Duodenal mucosa (tissue), 2 donors: Measurements from ENCODE around the gene FOXJ3.

Source experiments
- H3K27ac ChIP-seq: one replicate; pipeline ENCODE4 v1.7.0; 2013; ENCODE audit warnings: low read depth, low read length
- H3K27me3 ChIP-seq, 2 donors: one replicate each; pipeline ENCODE4 v1.7.0; 2013; ENCODE audit warnings: low read length in 2 of 2, control low read depth in 1 of 2; ENCODE audit not compliant: insufficient read depth in 2 of 2, control insufficient read depth in 1 of 2
- H3K36me3 ChIP-seq, 2 donors: one replicate each; pipeline ENCODE4 v1.7.0; 2013; ENCODE audit warnings: low read length in 2 of 2, control low read depth in 1 of 2; ENCODE audit not compliant: insufficient read depth in 2 of 2, control insufficient read depth in 1 of 2
- H3K4me1 ChIP-seq, 2 donors: one replicate each; pipeline ENCODE4 v1.7.0; 2013; ENCODE audit warnings: low read length in 2 of 2, control low read depth in 1 of 2; ENCODE audit not compliant: insufficient read depth in 2 of 2, control insufficient read depth in 1 of 2
- H3K4me3 ChIP-seq, 2 donors: one replicate each; pipeline ENCODE4 v1.7.0; 2013; ENCODE audit warnings: low read length in 2 of 2, low read depth in 1 of 2
- H3K9ac ChIP-seq, 2 donors: one replicate each; pipeline ENCODE4 v1.7.0; 2013; ENCODE audit warnings: low read length in 2 of 2, low read depth in 1 of 2
- H3K9me3 ChIP-seq, 2 donors: one replicate each; pipeline ENCODE4 v1.7.0; 2013; ENCODE audit warnings: low read length in 2 of 2, control low read depth in 1 of 2; ENCODE audit not compliant: control insufficient read depth in 1 of 2

Gene FOXJ3

GRCh38 chr1:42313970-42314369 is 21.1 kb downstream of the FOXJ3 start:
- Histone ChIP-seq H3K4me1 (peaks cover 22 to 47% of the 10 kb centered on the region in 2 donors), H3K36me3 (peaks cover 3% of the 10 kb centered on the region in 2 donors), H3K9me3 (no peaks in the 10 kb centered on the region), H3K9ac (no peak overlapping the region), H3K4me3 (no peak overlapping the region), H3K27ac (no peak overlapping the region), H3K27me3 (no peaks in the 10 kb centered on the region)

- Histone ChIP-seq H3K4me1 (peaks cover 22 to 47% of the 10 kb centered on the region in 2 donors), H3K9ac (no peak overlapping the region), H3K27ac (no peak overlapping the region), H3K27me3 (no peaks in the 10 kb centered on the region), H3K9me3 (no peaks in the 10 kb centered on the region), H3K4me3 (no peak overlapping the region), H3K36me3 (peaks cover 4 to 8% of the 10 kb centered on the region in 2 donors)
Observed at GRCh38 chr1:42312576-42313212, 22.3 kb downstream of the FOXJ3 start.

- Histone ChIP-seq H3K9me3 (no peaks in the 10 kb centered on the region), H3K9ac (no peak overlapping the region), H3K27ac (no peak overlapping the region), H3K4me3 (no peak overlapping the region), H3K27me3 (no peaks in the 10 kb centered on the region), H3K4me1 (peaks cover 22 to 40% of the 10 kb centered on the region in 2 donors), H3K36me3 (peaks cover 4 to 8% of the 10 kb centered on the region in 2 donors)
Observed at GRCh38 chr1:42311897-42312296, 23.1 kb downstream of the FOXJ3 start.

GRCh38 chr1:42311138-42311537 is 23.9 kb downstream of the FOXJ3 start:
- no peaks in the 10 kb centered on the region for H3K27me3 ChIP-seq
- no peak overlapping the region for H3K9ac ChIP-seq
- no peaks in the 10 kb centered on the region for H3K9me3 ChIP-seq
- H3K27ac ChIP-seq = no peak overlapping the region
- peaks cover 22 to 35% of the 10 kb centered on the region in 2 donors for H3K4me1 ChIP-seq
- peaks cover 4 to 8% of the 10 kb centered on the region in 2 donors for H3K36me3 ChIP-seq
- H3K4me3 ChIP-seq = no peak overlapping the region

- Histone ChIP-seq H3K4me3 (no peak overlapping the region), H3K27ac (no peak overlapping the region), H3K9ac (no peak overlapping the region), H3K36me3 (peaks cover 8 to 13% of the 10 kb centered on the region in 2 donors), H3K4me1 (no peaks in the 10 kb centered on the region), H3K9me3 (peaks cover 0 to 2% of the 10 kb centered on the region in 2 donors), H3K27me3 (no peaks in the 10 kb centered on the region)
Observed at GRCh38 chr1:42306977-42307376, 28.1 kb downstream of the FOXJ3 start.

GRCh38 chr1:42305639-42306038 is 29.4 kb downstream of the FOXJ3 start:
- H3K27ac ChIP-seq = no peak overlapping the region
- no peaks in the 10 kb centered on the region for H3K4me1 ChIP-seq
- H3K9ac ChIP-seq = no peak overlapping the region
- H3K4me3 ChIP-seq = no peak overlapping the region
- no peaks in the 10 kb centered on the region for H3K27me3 ChIP-seq
- H3K36me3 ChIP-seq = peaks cover 9 to 14% of the 10 kb centered on the region in 2 donors
- H3K9me3 ChIP-seq = peaks cover 0 to 3% of the 10 kb centered on the region in 2 donors

- Histone ChIP-seq H3K4me3 (no peak overlapping the region), H3K9ac (no peak overlapping the region), H3K27me3 (no peaks in the 10 kb centered on the region), H3K27ac (no peak overlapping the region), H3K4me1 (no peaks in the 10 kb centered on the region), H3K9me3 (peaks cover 3 to 7% of the 10 kb centered on the region in 2 donors), H3K36me3 (peaks cover 6 to 7% of the 10 kb centered on the region in 2 donors)
Observed at GRCh38 chr1:42302034-42302433, 33.0 kb downstream of the FOXJ3 start.

- Histone ChIP-seq H3K9ac (no peak overlapping the region), H3K27me3 (no peaks in the 10 kb centered on the region), H3K27ac (no peak overlapping the region), H3K4me1 (no peaks in the 10 kb centered on the region), H3K36me3 (peaks cover 6 to 7% of the 10 kb centered on the region in 2 donors), H3K4me3 (no peak overlapping the region), H3K9me3 (peaks cover 3 to 7% of the 10 kb centered on the region in 2 donors)
Observed at GRCh38 chr1:42298520-42298919, 36.5 kb downstream of the FOXJ3 start.

GRCh38 chr1:42295816-42296215 is 39.2 kb downstream of the FOXJ3 start:
- Histone ChIP-seq H3K9me3 (peaks cover 0 to 7% of the 10 kb centered on the region in 2 donors), H3K27ac (no peak overlapping the region), H3K4me1 (no peaks in the 10 kb centered on the region), H3K9ac (no peak overlapping the region), H3K27me3 (no peaks in the 10 kb centered on the region), H3K4me3 (no peak overlapping the region), H3K36me3 (no peaks in the 10 kb centered on the region)

- no peak overlapping the region for H3K4me3 ChIP-seq
- H3K27ac ChIP-seq = no peak overlapping the region
- no peak overlapping the region for H3K9ac ChIP-seq
- no peaks in the 10 kb centered on the region for H3K9me3 ChIP-seq
- no peaks in the 10 kb centered on the region for H3K36me3 ChIP-seq
- no peaks in the 10 kb centered on the region for H3K27me3 ChIP-seq
- no peaks in the 10 kb centered on the region for H3K4me1 ChIP-seq
Observed at GRCh38 chr1:42290130-42290529, 44.9 kb downstream of the FOXJ3 start.
